GM18909 (cell line): ENCODE results near the gene COPS6.

ENCODE experiments used
- ATAC-seq: cut with Tn5 transposase; IDR thresholded peaks from one replicate; pipeline ENCODE4 v1.9.1; 2021; ENCODE audit warnings: mild to moderate bottlenecking; ENCODE audit not compliant: unreplicated experiment, poor library complexity

COPS6 gene

GRCh38 chr7:100077205-100077604 lies 11.6 kb upstream of the COPS6 start:
- ATAC-seq = no peak

DNA sequence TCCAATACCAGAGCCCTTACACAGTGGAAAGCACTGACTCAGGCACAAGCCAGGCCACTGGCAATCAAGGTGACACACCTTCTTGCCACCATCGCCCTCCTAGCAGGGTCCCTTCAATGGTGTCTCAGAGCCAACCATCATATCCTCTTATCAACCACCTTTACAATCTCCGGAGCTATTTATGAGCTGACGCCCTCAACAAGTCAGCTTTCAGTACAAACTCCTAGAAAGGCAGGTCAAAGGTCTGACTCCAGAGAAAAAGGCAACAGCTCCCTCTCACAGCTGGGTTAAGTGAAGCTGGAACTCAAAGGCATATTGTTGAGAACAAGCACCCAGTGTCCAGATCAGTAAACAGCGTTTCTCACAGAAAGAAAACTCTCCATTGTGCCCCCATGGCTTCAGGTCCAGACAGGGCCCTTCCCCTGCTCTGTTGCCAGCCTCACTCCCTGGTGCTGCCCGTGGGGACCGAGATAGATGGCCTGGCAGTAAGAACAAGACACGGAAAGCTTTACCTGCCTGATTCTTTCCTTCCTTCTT lies 9.7 kb upstream of the COPS6 start:
- no peak for ATAC-seq

DNA sequence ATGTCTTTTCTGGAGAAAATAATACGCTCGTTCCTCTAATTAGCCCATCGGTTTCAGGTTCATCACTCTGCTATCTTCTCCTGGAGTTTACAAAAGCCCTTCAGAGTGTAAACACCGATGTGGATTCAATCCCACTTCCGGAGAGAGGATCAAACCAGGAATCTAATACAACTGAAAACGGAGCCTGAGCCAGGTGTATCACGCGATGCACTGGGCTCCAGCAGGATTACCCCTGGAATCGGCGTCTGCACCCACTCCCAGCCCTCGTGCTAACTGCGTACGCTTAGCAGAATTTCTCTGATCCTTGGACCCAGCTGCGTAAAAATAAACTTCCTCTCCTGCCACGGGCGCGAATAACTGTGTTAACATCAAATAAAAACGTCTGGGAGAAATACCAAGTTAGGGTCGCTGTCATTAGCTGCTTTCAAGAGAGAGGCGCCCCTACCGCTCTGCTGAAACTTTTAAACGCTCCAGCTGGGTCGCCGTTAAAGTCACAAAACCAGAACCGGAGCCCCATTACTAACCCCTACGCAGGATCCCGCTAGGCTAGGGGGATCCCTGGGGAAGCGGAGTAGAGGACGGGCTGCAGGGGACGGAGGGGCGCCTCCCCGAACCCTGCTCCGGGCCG lies 7.7 kb upstream of the COPS6 start:
- ATAC-seq = no peak

GRCh38 chr7:100081535-100082102 lies 7.2 kb upstream of the COPS6 start, which contains the start of gene ZNF3:
ZNF3 (minus strand) TSS chr7:100081723; CDS start chr7:100077357, 4,366 bp downstream.
- peak; percentile 93 for ATAC-seq

DNA sequence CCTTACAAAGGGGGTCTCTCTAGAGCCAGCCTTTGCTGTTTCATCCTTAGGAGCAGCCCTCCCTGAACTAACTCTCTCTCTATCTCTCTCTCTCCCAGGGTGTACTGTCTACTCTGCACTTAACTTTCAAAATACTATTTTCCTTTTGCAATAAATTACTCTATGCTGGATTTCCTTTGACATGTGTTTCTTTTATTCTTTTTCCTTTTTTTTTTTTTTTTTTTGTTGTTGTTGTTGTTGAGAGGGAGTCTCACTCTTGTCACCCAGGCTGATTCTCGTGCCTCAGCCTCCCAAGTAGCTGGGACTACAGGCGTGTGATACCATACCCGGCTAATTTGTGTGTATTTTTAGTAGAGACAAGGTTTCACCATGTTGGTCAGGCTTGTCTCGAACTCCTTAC lies 5.8 kb upstream of the COPS6 start:
- no peak for ATAC-seq

DNA sequence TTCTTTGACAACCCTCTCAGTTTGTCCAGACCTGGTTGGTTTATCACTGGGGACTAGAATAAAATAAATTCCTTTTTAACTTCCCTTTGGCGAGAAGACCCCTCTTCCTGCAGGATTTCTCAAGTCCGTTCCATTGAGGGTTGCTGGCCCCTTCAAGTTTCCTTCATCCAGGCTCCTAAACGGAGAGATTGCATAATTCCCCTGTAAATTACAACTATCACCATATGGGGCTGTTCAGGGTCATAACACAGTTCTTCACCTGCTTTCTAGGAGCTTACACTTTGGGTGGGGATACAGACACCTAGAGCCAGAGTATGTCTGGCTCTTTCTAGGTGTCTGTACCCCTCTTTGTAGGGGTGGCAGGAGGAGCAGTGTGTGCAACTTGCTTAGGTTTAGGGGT lies 3.3 kb upstream of the COPS6 start:
- no peak for ATAC-seq

- no peak for ATAC-seq
Observed at GRCh38 chr7:100087055-100087750, 1.6 kb upstream of the COPS6 start.

DNA sequence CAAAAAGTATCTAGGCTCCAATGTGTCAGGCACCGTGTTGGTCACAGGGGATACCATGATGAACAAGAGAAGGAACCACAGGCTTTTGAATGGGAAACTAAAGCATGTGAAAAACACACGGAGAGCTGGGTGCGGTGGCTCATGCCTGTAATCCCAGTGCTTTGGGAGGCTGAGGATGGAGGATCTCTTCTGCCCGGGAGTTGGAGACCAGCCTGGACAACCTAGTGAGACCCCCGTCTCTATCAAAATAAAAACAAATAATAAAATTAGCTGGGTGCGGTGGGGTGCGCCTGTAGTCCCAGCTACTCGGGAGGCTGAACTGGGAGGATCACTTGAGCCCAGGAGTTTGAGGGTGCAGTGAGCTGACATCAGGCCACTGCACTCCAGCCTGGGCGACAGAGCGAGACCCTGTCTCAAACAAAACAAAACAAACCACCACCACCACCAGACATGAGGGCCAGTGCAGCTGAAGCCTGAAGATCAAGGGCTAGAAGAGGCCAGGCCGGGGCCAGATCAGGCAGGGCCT lies 611 bp upstream of the COPS6 start:
- peak; percentile 16 for ATAC-seq

DNA sequence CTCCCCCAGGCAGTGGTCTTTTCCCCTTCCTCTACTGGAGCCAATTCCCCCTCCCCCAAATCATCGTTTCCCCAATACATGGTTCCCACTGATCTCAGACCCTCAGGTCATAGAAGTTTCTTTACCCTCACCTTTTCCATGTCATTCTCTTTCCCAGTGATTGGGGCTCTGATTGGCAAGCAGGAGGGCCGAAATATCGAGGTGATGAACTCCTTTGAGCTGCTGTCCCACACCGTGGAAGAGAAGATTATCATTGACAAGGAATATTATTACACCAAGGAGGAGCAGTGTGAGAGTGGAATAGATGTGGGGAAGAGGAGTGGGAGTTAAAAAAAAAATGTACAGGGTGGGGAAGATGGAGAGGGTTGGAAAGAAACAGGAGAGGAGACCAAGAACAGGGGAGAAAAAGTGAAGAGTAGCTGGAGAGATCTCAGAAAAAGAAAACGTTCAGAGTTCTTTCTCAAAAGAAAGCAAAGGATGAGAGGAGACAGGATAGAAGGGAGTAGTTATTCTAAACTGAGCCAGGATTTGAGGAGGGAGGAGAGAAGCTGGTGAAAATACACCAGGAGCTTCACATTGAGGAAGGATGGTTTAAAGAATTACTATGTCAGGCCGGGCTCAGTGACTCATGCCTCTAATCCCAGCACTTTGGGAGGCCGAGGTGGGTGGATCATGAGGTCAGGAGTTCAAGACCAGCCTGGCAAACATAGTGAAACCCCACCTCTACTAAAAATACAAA lies 858 bp downstream of the COPS6 start:
- ATAC-seq = no peak

DNA sequence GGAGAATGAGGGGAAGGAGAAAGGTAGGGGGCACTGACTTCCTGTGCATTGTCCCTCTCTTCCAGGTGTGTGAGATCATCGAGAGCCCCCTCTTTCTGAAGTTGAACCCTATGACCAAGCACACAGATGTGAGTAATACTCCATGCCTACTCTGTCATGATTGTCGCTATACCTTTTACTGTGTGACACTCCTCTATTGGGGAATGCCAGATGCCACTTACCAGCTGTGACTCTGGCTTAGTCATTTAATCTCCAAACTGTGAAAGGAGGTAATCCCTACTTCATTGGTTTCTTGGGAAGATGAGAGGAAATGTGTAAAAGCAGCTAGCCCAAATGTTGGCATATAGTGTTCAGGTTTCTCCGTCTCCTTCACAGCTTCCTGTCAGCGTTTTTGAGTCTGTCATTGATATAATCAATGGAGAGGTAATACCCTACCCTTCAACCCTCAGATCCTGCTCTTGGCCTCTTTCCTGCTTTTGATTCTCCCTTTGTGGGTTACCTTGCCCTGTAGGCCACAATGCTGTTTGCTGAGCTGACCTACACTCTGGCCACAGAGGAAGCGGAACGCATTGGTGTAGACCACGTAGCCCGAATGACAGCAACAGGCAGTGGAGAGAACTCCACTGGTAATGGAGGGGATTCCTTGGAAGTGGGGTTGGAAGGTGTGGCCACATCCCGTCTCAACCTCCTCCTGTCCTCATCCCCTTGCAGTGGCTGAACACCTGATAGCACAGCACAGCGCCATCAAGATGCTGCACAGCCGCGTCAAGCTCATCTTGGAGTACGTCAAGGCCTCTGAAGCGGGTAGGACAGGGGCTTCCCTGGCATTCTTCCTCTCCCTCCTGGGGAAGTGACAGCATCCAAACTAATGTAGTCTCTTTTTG lies 2.0 kb downstream of the COPS6 start:
- ATAC-seq = no peak

DNA sequence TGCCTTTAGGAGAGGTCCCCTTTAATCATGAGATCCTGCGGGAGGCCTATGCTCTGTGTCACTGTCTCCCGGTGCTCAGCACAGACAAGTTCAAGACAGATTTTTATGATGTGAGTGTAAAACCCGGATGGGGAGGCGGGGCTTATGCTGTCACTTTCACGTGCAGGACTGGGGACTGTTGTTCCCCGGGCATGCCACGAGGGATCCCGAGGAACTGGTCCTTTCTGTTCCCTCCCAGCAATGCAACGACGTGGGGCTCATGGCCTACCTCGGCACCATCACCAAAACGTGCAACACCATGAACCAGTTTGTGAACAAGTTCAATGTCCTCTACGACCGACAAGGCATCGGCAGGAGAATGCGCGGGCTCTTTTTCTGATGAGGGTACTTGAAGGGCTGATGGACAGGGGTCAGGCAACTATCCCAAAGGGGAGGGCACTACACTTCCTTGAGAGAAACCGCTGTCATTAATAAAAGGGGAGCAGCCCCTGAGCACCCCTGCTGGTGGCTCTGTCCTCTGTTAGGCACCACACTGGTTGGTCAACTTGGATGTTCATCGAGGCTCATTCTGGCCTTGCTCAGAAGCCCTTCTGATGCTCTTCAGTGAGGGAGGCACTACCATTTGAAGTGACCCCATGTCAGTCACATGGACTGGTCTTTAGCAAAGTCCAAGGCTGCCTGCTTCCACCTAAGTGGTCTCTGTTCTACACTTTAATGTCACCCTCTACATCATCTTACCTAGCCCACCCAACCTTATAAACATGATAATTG lies 2.8 kb downstream of the COPS6 start:
- no peak for ATAC-seq

DNA sequence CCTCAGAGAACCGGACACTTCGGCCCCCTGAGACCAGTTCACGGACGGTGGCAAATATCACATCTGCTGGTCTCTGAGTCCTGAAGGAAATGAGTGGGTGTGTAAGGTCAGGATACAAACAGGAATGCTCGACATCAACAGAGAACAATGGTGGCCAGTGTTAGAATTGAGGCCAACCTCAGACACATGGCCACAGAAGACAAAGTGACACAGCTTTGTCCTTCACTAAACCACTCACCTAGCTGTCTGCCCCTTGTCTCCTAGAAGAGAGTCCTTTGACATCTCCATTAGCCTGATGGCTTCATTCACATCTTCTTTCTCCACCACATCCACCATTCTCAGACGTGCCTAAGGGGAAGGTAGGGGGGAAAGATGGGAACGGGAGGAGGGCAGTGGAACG lies 4.3 kb downstream of the COPS6 start:
- ATAC-seq = no peak

DNA sequence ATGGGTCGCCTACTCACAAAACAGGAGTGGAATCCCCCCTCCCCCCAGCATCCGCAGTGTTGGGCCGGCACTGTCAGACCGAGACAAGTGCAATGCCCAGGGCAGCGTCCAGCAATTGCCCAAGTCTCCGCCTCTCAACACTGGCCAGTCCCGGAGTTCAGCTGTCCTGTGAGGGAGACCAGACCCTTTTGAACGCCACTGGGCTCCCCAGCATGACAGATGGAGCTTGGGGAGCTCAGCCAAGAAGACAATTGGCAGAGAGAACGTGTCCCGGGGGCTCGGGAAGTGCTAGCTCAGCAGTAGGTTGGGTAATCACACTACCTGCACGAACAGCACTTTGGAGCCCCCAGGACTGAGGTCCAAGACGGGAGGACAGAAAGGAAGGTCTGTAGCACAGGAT lies 4.7 kb downstream of the COPS6 start:
- no peak for ATAC-seq

DNA sequence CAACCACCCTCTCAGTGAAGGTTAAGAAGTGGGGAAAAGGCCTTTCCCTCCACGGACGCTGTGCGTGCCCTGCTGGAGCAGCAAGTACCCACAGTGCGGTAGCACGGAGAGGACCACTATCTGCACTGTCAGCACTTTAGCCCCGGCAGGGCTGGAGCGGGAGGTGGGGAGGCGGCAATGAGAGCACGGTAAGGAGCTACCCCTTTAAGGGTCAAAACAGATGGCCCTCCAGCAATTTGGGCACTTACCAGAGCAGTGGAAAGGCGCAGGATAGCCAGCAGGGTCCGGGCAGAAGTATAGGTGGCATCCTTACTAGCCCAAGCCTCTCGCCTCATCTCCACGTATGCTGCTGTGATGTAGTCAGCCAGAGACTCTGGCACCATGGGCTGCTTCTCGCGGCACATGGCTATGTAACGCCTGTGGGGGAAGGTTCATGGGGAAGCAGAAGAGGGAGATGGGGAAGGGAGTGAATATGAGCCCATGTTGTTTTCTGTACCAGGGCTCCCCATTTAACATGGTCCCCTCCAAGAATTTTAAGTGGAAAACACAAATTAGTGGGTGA lies 5.2 kb downstream of the COPS6 start:
- ATAC-seq = no peak

DNA sequence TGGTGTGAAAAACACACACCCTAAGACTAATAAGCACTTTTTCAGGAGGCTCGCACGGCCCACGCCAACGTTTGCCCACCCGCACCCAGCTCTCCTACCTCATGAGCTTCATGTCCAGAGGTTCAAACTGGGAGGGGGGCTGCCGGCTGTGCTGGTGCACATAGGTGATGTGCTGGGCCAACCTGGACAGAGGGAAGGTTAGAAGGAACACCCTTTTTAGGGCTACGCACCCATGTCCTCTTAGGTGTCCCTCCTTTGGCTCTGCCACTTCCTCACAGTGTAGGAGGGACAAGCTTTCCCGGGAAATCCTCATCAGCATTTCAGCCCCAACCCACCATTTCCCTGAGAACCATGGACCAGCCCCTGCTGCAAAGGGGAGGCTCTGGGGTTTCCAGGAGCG lies 6.5 kb downstream of the COPS6 start:
- no peak for ATAC-seq

DNA sequence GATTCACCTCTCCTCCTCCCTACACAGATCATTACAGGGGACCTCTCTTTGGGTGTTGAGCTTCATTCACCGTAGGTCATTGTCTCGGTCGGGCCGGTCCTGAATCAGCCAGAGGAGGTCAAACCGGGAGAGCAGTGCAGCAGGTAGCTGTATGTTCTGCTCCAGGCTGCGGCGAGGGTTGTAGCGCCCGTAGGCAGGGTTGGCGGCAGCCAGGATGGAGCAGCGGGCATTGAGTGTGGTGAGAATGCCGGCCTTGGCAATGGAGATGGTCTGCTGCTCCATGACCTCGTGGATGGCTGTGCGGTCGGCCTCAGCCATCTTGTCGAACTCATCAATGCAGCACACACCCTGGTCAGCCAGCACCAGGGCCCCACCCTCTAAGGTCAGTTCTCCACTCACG lies 6.9 kb downstream of the COPS6 start:
- ATAC-seq = no peak

DNA sequence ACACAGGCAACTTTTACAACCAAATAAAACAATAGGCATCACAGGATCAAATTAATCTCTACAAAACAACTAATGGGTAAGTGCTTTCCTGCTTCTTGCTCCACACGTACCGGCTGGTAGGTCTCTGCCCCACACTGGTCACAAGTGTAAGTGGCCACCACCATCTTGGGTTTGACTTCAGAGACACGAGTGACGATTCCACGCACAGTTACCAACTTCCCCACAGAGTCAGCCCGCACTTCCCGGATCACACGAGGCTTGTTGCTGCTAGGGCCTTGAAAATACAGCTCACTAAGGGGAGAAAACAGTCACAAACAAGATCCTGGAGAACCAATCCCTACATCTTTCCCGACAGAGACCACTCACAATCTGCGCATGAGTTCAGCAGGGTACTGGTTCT lies 10.1 kb downstream of the COPS6 start:
- ATAC-seq = no peak

DNA sequence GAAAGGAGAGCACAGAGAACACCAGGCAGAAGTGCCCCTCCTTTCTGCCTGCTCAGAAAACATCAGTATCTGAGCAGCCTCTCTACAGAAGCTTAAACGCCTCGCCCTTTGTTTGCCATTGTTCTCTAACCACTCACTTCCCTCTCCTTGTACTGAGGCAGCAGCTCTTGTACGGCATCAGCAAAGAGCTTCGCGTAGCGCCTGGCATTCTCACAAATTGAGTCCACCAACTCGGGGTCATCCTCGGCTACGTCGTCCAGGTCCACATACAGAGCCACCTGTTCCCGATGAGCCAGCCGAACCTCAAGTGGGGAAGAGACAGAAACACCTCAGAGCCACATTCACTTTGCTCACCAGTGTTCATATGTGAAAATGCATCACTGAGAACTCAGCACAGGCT lies 10.7 kb downstream of the COPS6 start:
- ATAC-seq = no peak
